ENCODE data around the gene EPX.

The EPX gene

DNA sequence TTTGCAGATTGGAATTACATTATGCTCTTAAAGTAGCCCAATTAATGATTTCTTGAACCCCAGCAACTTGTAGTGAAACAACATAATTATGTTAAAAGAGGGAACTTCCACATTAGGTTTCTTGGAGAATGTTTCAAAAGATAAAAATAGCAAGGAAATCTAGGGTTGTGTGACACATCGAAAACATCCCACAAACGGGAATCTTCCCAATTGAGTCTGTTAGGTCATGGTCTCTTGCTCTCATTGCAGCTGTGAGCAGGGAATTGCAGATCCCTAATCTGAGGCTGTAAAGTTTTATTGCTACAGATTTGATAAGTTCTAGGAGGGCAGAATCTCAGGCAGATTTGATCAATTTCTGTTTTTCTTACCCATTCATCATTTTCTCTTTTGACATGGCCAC, 39.1 kb downstream of the EPX start:
- no peak for DNase-seq

DNA sequence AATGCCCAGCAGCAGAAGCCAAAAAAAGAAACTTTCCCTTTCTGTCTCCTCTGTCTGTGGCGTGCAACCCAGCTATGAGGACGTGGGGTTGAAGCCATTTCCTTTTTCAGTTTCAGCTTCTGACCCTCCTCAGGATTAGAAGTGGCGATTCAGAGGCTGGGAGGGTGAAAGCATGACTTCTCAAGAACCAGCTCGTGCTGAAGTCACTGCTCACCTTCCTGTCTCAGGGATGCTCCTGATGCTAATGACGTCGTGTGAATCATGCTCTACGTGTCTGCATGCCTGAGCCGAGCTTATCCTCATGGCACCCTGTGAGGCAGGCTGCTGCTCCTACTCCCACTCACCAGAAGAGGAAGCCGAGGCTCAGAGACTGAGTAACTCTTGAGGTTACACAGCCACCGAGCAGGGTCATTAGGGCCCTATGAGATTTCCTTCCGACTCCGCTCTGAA, 40.2 kb downstream of the EPX start:
- peak; percentile 96 to 97 for DNase-seq

DNA sequence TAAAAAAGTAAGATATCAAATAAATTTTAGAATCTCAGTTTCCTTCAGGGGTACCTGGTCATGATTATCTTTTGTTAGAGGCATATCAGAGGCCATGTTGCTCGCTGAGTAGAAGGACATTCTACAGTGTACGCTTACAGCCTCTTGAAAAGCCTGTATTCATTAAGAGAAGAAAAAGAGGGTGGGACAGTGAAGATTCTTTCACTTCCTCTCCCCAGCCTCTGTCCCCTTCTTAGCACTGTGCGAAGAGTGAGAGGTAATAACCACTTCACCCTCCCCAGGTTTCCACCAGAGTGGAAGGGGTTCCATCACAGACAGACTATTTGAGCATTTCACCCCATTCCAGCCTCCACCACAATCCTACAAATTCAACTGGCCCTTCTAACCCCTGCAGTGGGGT, 41.0 kb downstream of the EPX start:
- DNase-seq = no peak

DNA sequence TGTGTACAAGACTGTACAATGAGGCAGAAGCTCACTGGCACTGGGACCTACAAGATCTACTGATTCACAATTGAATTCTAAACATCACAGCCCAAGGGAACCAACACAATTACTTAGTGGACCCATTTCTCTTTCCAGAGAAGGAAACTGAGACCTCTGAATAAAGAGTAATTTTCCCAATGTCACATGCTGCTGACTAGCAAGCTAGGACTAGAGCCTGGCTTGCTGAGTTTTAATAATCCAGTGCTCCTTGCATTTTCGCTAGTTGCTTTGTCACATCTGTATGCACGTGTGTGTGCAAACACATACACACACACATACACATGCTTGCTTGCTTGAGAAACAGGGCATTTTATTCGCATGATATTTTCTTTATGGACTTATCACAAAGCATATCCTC, 42.0 kb downstream of the EPX start:
- DNase-seq = no peak

DNA sequence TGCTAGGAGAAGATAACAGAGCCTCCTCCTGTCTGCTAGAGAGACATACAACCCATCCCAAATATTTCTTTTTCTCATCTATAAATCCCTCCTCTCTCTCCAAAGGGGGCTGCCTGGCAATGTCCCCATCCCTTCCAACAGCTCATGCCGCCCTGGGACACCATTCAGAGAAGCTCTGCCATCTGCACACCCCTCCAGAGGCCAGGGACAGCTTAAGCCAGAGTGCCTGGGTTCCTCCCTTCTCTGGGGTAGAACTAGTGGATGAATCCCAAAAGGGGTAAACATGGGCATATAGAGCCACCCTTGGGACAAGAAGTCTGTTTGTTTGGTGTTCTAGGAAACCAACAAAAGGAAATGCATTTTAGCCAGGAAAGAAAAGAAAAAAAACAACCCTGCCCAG, 43.3 kb downstream of the EPX start:
- DNase-seq = no peak

DNA sequence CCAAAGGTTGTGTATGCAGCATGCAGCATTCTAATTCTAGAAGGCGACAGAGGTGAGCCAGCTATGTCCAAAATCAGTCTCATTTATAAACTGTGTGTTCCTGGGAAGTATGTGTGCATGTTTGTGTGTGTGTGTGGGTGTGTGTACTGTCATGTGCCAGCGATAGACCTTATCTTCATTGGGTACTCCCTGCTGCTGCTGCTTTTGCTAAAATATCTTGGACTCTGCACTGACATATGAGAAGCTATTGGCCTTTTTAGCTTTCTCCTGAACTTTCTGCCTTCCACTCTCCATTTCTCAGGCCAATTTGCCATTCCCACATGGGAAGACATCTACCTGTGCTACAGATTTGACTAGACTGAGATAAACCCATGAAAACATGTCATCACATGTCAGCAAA, 43.9 kb downstream of the EPX start:
- DNase-seq = no peak

DNA sequence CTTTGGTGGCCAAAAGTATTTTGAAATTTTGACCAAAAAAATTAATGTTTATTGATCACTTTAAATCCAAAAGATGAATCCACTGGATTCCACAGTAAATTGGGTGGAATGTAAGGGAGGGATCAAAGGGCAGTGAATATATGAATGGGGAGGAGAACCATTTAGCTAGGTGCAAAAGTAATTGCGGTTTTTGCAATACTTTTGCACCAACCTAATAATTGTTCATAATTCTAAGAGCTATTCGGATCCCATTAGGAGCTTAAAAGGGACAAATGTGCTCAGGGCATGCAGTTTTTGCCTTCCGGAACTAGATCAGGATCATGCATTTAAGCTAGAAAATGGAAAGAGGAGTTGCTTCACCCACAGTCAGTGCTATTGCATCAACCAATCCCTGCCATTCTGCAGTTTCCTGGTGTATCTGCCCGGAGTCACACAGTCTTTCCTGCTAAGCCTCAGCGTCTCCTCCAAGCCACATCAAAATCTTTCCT, 45.7 kb downstream of the EPX start, which contains the start of gene LPO:
Gene LPO, plus strand, starts transcription at position 438 of the 488 bp plus-strand sequence. CDS start 4,396 bp downstream, outside the sequence.
- no peak for DNase-seq

DNA sequence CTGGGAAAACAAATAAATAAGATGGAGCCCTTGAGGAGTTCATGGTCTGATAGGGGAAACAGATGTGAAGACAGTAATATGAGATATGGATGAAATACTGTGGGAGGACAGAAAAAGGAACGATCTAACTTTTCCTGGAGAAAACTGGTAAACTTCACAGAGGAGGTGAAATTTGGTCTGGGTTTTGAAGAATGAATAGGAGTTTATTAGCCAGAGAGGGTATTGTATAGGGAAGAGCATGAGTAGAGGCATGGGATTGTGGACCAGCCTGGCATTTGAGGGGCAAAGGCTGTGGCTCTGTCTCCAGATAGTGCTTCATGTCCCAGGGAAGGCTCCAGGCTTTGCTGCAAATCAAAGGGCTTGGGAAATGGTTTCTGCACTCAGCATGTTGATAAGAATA, 47.5 kb downstream of the EPX start:
- DNase-seq = no peak

DNA sequence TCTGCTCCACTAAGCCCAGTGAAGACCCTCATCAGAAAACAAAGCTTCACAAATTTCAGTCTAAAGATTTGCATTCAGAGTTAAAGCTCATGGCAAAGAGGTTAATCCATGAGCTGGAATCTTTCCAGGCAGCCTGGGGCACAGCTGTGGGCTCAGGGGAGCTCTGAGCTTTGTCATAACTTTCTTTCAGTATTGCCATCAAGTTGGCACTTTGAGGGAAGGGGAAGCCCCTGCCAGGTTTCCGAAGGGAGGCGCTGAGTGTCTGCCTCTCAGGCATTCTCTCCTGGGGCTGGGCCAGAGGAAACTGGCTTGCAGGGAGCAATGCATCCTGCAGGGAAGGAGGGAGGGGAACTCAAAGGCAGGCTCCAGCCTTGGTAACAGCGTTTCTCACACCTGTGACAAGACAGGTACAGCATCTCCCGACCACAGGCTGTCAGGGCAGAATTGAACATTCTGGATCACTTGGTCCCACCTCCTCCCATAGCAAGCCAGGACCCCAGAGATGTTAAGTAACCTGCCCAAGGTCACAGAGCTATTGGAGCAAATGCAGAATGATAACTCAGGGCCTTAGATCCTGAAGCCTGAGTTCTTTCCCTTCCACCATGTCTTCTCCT, 49.8 kb downstream of the EPX start:
- no peak for DNase-seq

DNA sequence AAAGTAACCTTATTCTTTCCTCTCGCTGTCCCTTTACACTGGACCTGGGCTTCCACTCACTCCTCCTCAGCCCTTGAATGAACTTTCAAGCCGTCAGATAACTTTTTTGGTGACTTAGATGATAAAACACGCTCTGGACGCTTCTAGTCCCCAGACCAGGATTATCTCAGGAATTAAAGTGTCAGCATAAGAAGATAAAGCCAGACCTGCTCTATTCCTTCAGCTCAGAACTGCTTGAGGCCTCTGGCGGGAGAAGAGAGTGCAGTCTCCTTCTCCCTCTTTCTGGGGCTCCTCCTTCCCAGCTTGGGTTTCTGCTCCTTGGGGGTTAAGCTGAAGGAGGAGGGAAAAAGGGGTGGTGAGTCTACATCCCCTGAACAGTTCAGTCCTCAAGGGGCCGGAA, 52.4 kb downstream of the EPX start:
- no peak for DNase-seq

DNA sequence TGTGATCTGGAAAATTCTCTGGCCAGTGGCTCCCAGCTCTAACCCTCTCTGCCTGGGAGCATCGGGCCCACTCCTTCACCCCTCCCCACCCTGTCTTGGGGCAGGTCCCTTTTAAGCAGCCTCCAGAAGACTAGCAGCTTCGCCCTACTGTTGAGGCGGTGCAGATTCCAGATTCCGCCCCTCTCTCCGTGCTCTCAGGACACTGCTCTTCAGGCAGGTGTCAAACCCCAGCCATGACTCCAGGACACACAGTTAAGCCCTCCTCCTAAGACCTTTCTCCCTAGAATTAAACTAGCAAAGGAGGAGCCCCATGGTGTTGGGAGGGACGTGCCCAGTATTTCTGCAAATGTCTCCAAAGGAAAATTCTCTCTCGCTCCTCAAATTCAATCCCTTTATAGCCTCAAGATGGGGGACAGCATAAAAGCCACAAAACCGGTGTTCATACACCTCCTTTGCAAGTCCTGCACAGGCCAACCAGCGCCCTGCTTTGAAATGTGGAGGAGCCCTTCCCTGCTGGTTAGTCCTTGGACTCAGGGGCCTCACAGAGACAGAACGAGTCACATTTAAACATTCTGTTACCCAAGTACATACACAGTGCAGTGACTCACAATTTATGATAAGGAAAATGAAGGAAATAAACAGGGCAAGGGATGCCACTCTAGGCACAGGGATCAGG, 53.0 kb downstream of the EPX start:
- no peak for DNase-seq

DNA sequence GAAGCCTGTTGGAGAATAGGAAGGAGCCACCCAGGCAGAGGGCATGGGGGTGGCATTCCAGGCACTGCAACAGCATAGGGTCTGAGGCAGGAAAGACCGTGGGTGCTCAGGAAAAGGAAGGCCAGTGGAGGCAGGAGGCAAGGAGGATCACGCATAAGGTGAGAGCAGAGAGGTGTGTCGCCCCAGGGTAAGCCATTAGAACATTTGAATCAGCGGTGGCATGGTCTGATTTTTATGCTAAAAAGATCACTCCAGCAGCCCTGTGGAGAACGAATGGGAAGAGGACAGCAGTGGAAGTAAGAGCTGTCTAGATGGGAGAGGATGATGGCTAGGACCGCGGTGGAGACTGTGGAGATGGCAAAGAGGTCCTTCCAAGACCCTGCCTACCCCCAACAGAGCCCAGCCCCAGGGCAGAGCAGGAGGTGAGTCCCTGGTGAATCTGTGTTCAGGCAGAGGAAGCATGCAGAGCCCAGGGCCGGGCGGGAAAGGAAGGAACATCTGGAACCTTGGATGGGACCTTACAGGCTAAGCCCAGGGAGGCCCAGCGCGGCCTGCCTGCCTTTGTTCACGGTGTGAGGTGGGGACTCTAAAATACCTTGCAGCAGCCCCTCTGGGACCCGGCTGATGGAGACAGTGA, 53.7 kb downstream of the EPX start:
- no peak for DNase-seq

DNA sequence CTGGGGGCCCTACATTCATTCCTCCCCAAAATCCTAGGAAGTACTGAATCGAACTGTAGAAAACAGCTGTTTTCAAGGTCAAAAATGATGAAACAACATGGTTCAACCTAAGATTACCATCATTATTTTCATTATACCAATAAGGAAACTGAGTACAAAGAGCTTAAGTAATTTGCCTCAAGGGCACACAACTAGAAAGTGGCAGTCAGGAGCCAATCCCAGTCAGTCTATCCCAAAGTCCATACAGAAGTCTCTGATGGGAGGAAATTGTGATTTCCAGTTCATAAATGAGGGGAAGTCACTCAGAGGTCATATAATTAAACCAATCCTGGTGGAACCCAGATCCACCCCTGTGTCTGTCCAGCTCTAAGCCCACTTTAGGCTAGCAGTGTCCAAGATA, 54.3 kb downstream of the EPX start:
- DNase-seq = no peak

DNA sequence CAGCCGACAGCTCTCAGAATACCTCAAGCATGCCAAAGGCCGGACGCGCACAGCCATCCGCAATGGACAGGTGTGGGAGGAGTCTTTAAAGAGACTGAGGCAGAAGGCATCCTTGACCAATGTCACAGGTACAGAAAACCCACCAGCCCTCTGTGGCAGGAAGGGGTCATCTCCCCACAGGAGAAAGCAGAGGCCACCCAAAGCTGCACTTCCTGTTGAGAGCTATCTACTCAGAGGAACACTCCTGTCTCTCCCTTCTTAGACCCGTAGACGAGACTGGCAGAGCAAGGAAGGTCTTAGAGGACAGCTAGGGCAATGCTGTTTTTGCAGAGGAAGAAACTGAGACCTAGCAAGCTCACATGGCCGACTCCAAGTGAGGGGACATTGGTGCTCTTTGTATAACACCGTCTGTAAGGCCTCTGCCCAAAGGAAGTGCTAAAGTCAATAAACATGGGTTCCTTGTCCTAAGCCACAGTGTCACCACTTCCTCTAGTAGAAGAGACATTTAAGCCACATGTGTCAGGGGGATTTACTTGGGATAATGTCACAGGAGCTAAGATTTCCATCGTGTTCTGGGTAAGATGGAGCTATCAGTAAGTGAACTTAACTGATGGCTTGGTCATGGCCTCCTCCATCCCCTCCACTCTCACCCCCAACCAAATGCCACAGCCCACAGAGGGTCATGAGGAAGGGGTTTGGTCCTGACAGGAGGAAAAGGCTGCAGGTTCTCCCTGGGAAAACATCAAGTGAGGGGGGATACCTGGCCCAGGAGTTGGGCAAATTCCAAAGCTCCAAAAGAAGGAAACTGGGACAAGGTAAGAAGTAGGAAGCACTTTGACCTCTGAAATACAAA, 55.2 kb downstream of the EPX start:
- peak; percentile 33 to 35 for DNase-seq

DNA sequence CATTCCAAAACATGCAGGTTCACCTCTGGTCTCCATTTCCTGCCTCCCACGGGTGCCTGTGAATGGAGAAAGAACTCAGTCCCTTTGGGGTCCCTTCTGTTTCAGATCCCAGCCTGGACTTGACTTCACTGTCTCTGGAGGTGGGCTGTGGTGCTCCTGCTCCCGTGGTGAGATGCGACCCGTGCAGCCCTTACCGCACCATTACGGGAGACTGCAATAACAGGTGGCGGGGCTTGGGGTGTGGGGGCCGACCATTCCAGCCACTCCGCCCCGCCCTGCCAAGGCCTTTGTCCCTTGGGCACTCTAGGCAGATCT, 56.4 kb downstream of the EPX start:
- no peak for DNase-seq

DNA sequence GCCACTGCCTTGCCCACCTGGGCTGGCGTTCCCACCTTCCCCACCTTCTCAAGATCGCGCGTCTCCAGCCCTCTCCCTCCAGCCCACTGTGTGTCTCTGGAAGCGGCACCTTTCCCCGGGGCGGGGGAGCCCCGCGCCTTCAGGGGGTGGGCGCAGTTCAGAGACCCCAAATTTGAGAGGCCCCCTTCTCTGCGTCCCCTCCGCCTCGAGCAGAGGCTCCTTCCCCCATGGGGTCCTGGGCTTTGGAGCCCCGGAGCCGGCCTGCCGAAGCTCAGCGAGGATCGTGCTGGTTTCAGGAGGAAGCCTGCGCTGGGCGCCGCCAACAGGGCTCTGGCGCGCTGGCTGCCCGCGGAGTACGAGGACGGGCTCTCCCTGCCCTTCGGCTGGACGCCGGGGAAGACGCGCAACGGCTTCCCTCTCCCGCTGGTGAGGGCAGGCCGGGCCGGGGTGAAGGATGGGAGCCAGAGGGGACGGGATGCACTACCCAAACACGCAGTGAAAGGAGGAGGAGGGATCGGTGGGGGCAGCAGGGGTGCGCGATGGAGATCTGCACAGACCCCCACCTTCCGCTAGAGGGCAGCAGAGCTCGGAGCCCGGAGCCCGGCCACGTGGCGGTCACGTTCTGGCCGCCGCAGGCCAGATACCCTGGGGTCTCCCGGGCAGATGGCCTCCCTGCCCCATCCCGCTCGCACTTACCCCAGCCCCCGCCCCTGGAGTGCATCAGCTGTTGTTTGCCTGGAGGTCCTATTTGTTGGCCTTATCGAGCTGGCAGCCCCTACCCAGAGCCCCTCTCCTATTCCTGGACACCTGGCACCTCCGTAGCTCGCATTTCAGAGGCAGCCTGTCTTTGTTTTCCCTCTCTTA, 57.0 kb downstream of the EPX start:
- peak; percentile 71 to 72 for DNase-seq

DNA sequence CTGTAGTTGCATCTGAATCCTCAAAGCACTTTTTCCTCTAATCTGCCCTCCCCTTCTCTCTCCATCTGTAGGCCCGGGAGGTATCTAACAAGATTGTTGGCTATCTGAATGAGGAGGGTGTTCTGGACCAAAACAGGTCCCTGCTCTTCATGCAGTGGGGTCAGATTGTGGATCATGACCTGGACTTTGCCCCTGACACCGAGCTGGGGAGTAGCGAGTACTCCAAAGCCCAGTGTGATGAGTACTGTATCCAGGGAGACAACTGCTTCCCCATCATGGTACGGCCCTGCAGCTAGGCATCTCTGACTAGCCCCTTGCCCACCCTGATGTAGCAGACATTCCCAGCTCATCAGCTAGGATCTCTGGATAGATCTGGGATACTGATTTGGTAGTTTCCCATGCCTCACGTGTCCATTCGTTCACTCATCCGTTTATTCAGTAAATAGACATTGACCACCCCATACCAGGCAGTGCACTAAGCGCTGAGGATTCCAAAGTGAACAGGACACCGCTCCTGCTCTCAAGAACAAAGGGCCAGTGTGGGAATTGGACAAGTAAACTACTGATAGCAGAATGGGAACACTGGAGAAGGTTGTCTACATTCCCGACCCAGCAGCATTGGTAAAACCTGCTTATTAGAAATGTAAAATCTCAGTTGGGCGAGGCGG, 58.0 kb downstream of the EPX start:
- DNase-seq = no peak

DNA sequence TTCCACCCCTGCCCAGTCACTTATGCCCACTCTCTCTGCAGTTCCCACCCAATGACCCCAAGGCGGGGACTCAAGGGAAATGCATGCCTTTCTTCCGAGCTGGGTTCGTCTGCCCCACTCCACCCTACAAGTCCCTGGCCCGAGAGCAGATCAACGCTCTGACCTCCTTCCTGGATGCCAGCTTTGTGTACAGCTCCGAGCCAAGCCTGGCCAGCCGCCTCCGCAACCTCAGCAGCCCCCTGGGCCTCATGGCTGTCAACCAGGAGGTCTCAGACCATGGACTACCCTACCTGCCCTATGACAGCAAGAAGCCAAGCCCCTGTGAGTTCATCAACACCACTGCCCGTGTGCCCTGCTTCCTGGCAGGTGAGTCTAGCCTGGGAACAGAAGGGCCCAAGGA, 59.6 kb downstream of the EPX start:
- no peak for DNase-seq

DNA sequence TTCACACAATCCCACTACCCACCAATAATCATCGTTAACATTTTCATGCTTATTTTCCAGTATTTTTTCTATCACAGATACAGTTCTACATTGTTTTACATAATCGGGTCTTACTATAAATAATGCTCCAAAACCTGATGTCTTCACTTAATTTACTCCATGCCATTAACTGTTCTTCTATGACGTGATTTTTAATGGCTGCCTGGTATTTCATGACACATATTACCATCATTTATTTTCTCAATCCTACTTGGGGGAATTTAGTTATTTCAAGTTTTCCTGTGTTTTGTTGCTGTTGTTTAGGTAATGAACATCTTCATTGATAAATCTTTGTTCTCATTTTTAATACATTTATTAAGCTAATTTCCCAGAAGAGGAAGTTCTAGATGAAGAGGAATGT, 60.6 kb downstream of the EPX start:
- no peak for DNase-seq

Measured in AML-193 (cell line).